Calu3 (cell line): ENCODE results near the gene PNRC1. TPM values are rescaled to one million over a fixed set of nuclear protein-coding genes. Genes with fewer than 3 reads are reported as not detected.

Experiments used
- BruUV-seq: library from RNA; stranded (reverse); fragments of 400-500 nt; replicated peaks from 2 replicates; lab custom pipeline; 2021; lab: Mats Ljungman, UMichigan
- CTCF ChIA-PET: fragments of 300-600 bp; sonication (Branson Sonifier 250); formaldehyde crosslinking; loops from one replicate; lab custom pipeline; 2022; ENCODE audit warnings: antibody characterized with exemption; lab: Charles Lee
- DNase-seq: peaks from one replicate; pipeline ENCODE4 v3.0.0; 2022
- H3K27ac Mint-ChIP-seq: one replicate; pipeline ENCODE4 v1.8.0; 2022; ENCODE audit warnings: mixed read lengths; ENCODE audit not compliant: unreplicated experiment
- H3K27me3 Mint-ChIP-seq: one replicate; pipeline ENCODE4 v1.8.0; 2022; ENCODE audit warnings: mixed read lengths; ENCODE audit not compliant: unreplicated experiment
- H3K36me3 Mint-ChIP-seq: one replicate; pipeline ENCODE4 v1.8.0; 2022; ENCODE audit warnings: mild to moderate bottlenecking, moderate library complexity, mixed read lengths; ENCODE audit not compliant: insufficient read depth, unreplicated experiment
- H3K4me1 Mint-ChIP-seq: one replicate; pipeline ENCODE4 v1.8.0; 2022; ENCODE audit warnings: mild to moderate bottlenecking, low read depth, mixed read lengths; ENCODE audit not compliant: unreplicated experiment
- H3K4me3 Mint-ChIP-seq: one replicate; pipeline ENCODE4 v1.8.0; 2022; ENCODE audit warnings: mild to moderate bottlenecking, low read depth, moderate library complexity, mixed read lengths; ENCODE audit not compliant: unreplicated experiment
- H3K9me3 Mint-ChIP-seq: one replicate; pipeline ENCODE4 v1.8.0; 2022; ENCODE audit warnings: low read depth, mixed read lengths; ENCODE audit not compliant: unreplicated experiment
- intact Hi-C: fragments of 100-400 bp; cut with micrococcal nuclease; formaldehyde crosslinking; loops from one replicate; pipeline ENCODE4 v1.10.0; 2022; ENCODE audit not compliant: unreplicated experiment
- total RNA-seq: library from RNA; stranded (reverse); gene quantifications from 2 replicates; pipeline ENCODE4 v1.2.3, GENCODE V29; 2022
- TF ChIP-seq, protein P1 (sequence below): fragments of 200-600 bp; IDR thresholded peaks from one replicate; pipeline ENCODE4 v1.8.0; 2022; ENCODE audit warnings: antibody characterized with exemption; ENCODE audit not compliant: unreplicated experiment

PNRC1 gene
- total RNA-seq, 1 experiment from 2014 or later, result 45.4 TPM

DNA sequence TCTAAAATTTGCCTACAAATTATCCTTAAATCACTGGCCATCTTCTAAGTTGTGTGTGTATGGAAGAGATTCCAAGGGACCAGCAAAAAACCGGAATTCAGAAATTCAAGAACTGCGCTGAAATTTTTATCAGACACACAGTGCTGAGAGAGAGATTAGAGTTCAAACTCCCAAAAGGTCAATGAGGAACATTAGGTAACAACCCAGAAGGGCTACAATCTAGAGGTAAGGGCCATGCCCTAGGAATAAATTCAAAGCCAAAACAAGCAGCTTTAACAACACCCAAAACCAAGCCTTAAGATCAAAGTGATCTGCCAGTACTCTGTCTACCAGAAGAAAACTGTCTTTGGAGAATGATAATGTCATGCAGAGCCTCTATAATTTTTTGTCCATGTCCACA lies 19.6 kb downstream of the PNRC1 start:
- intact Hi-C loops, result no loop called here
- TF ChIP-seq, protein P1, sequence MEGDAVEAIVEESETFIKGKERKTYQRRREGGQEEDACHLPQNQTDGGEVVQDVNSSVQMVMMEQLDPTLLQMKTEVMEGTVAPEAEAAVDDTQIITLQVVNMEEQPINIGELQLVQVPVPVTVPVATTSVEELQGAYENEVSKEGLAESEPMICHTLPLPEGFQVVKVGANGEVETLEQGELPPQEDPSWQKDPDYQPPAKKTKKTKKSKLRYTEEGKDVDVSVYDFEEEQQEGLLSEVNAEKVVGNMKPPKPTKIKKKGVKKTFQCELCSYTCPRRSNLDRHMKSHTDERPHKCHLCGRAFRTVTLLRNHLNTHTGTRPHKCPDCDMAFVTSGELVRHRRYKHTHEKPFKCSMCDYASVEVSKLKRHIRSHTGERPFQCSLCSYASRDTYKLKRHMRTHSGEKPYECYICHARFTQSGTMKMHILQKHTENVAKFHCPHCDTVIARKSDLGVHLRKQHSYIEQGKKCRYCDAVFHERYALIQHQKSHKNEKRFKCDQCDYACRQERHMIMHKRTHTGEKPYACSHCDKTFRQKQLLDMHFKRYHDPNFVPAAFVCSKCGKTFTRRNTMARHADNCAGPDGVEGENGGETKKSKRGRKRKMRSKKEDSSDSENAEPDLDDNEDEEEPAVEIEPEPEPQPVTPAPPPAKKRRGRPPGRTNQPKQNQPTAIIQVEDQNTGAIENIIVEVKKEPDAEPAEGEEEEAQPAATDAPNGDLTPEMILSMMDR, result no peak
- CTCF ChIA-PET, result interaction anchor here (0.7 kb wide), 1 partner anchor 192 kb away, joined by 4 read pairs; no protein-coding TSS in a partner anchor
- Mint-ChIP-seq H3K4me1 (no peaks in the 10 kb centered on the region), H3K27ac (no peak overlapping the region), H3K4me3 (no peak overlapping the region), H3K27me3 (no peaks in the 10 kb centered on the region), H3K36me3 (no peaks in the 10 kb centered on the region), H3K9me3 (no peaks in the 10 kb centered on the region)
- no TSS peak for BruUV-seq
- no peak for DNase-seq

DNA sequence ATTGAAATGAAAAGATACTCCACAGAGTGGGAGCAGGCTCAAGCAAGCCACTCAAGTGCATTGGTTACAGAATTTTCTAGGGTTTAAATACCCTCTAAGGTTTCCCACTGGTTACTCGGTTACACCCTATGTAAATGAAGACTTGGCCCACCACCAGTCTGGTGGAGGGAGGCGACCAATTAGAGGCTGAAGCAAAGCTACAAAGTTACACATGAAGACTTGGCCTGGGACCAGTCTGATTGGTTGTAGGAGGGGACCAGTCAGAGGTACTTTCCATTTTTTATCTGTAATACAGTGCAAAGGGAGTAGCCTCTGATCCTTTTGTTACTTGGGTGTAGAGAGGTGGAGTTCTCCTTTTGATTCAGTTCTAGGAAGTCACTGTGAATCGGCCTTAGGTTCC lies 29.7 kb downstream of the PNRC1 start:
- no peaks in the 10 kb centered on the region for H3K9me3 Mint-ChIP-seq
- no peak for DNase-seq
- TF ChIP-seq, protein P1, result no peak
- H3K36me3 Mint-ChIP-seq, result no peaks in the 10 kb centered on the region
- CTCF ChIA-PET, result no interaction called here
- intact Hi-C loops, result no loop called here
- no peaks in the 10 kb centered on the region for H3K27me3 Mint-ChIP-seq
- no peak overlapping the region for H3K27ac Mint-ChIP-seq
- no peaks in the 10 kb centered on the region for H3K4me1 Mint-ChIP-seq
- no TSS peak for BruUV-seq
- H3K4me3 Mint-ChIP-seq, result no peak overlapping the region

DNA sequence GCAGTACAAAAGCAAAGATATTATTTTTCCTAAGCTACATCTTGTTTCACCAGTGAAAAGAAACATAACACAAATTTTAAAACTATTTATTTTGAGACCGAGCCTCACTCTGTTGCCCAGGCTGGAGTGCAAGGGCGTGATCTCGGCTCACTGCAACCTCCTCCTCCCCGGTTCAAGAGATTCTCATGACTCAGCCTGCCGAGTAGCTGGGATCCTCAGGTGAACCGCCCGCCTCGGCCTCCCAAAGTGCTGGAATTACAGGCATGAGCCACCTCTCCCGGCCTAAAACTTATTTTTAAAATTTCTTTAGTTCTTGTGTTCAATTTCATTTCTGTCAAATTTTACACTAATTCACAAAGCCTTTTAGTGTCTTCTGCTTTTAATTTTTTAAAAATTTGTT lies 31.4 kb downstream of the PNRC1 start:
- H3K27ac Mint-ChIP-seq, result no peak overlapping the region

DNA sequence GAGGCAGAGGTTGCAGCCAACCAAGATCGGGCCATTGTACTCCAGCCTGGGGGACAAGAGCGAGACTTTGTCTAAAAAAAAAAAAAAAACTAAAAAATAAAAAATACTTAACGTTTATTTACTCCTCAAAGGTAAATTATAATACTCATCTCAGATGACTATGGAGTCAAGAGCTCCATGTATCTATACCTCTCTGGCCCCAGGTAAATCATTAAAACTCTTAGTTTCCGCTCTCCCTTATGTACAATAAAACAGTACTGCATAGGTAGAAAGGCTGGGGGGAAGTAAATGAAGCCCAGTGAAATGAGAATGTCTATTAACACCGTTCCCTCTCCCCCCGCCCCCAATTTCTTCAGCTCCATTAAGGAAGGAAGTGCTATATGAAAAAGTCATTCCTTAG lies 36.2 kb downstream of the PNRC1 start:
- intact Hi-C loops, result no loop called here
- H3K27me3 Mint-ChIP-seq, result no peaks in the 10 kb centered on the region
- no peak overlapping the region for H3K27ac Mint-ChIP-seq
- H3K4me1 Mint-ChIP-seq, result peaks cover 29% of the 10 kb centered on the region
- DNase-seq, result no peak
- H3K9me3 Mint-ChIP-seq, result peaks cover 2% of the 10 kb centered on the region
- peaks cover 7% of the 10 kb centered on the region for H3K36me3 Mint-ChIP-seq
- TF ChIP-seq, protein P1, result no peak
- peak overlapping the region; percentile 81 for H3K4me3 Mint-ChIP-seq
- no TSS peak for BruUV-seq
- CTCF ChIA-PET, result interaction anchor here (1.0 to 1.2 kb wide), 2 partner anchors 23 to 31 kb away, joined by 3 to 4 read pairs; no protein-coding TSS in a partner anchor

More for the DNA sequence above, 31.4 kb downstream of the PNRC1 start:
- H3K27me3 Mint-ChIP-seq, result no peaks in the 10 kb centered on the region
- TF ChIP-seq, protein P1, result no peak
- no peak overlapping the region for H3K4me3 Mint-ChIP-seq
- no peaks in the 10 kb centered on the region for H3K9me3 Mint-ChIP-seq
- no peak for DNase-seq
- CTCF ChIA-PET, result no interaction called here
- BruUV-seq, result no TSS peak
- H3K4me1 Mint-ChIP-seq, result peaks cover 3% of the 10 kb centered on the region
- intact Hi-C loops, result no loop called here
- H3K36me3 Mint-ChIP-seq, result peaks cover 1% of the 10 kb centered on the region
